K562 (cell line): ENCODE results near the gene CDHR2. TPM values are rescaled to one million over a fixed set of nuclear protein-coding genes. Genes with fewer than 3 reads are reported as not detected.
A peak's percentile ranks its signal among the peaks of the same experiment; 100 is the strongest.

Experiments used
- CEBPG ChIP-seq, 3 experiments: fragments of 200-800 bp in 1 of 3; sonication (Bioruptor generic) in 1 of 3; sonication (generic) in 1 of 3; formaldehyde crosslinking in 1 of 3; IDR thresholded peaks in 2 of 3; conservative IDR thresholded peaks in 1 of 3; 2 replicates each; pipeline versions ENCODE4 v1.6.1 to v1.8.0; 2016 to 2022; ENCODE audit warnings: missing compliant biosample characterization in 2 of 3, missing genetic modification characterization in 2 of 3, mild to moderate bottlenecking in 1 of 3, missing genetic modification reagents in 1 of 3
- FOXA3 ChIP-seq, 2 experiments: fragments of 450-650 bp in 1 of 2; sonication (generic) in 1 of 2; formaldehyde crosslinking; IDR thresholded peaks in 1 of 2; conservative IDR thresholded peaks in 1 of 2; 2 replicates each; pipeline versions ENCODE4 v1.4.0 to v1.8.0; 2020 to 2022; ENCODE audit warnings: mild to moderate bottlenecking in 2 of 2, missing genetic modification reagents in 1 of 2
- NFRKB ChIP-seq: fragments of 450-650 bp; IDR thresholded peaks from 2 replicates; pipeline ENCODE4 v1.6.1; 2016; ENCODE audit warnings: low read depth
- NONO ChIP-seq, 2 experiments: fragments of 200-400 bp in 1 of 2; fragments of 450-650 bp in 1 of 2; formaldehyde crosslinking in 1 of 2; IDR thresholded peaks; 2 replicates each; pipeline ENCODE4 v1.6.1; 2017; ENCODE audit warnings: low read depth in 2 of 2, mild to moderate bottlenecking in 2 of 2, moderate library complexity in 2 of 2, low read length in 1 of 2
- RBM22 ChIP-seq: fragments of 200-400 bp; formaldehyde crosslinking; IDR thresholded peaks from 2 replicates; pipeline ENCODE4 v1.6.1; 2018; ENCODE audit warnings: low read length, low read depth; ENCODE audit not compliant: poor library complexity, severe bottlenecking
- SMC3 ChIP-seq: conservative IDR thresholded peaks from 2 replicates; pipeline ENCODE4 v1.6.1; 2011; ENCODE audit warnings: low read depth, low read length, improper control_type of control experiment; ENCODE audit not compliant: insufficient read depth
- TOE1 ChIP-seq, 2 experiments: fragments of 450-650 bp in 1 of 2; sonication (generic) in 1 of 2; formaldehyde crosslinking in 1 of 2; IDR thresholded peaks; 2 replicates each; pipeline versions ENCODE4 v1.7.1 to v1.8.0; 2016 to 2022; ENCODE audit warnings: borderline replicate concordance in 2 of 2, mild to moderate bottlenecking in 2 of 2, antibody characterized with exemption in 1 of 2, inconsistent platforms in 1 of 2, low read depth in 1 of 2, missing genetic modification reagents in 1 of 2, moderate library complexity in 1 of 2
- UBTF ChIP-seq, 2 experiments: IDR thresholded peaks; 2 replicates each; pipeline ENCODE4 v1.6.1; 2012; ENCODE audit warnings: improper control_type of control experiment in 2 of 2, low read depth in 2 of 2, low read length in 2 of 2, borderline replicate concordance in 1 of 2
- ZBTB40 ChIP-seq, 2 experiments: fragments of 450-650 bp in 1 of 2; sonication (generic) in 1 of 2; formaldehyde crosslinking in 1 of 2; IDR thresholded peaks; 2 replicates each; pipeline versions ENCODE4 v1.7.1 to v1.9.0; 2016 to 2022; ENCODE audit warnings: inconsistent platforms in 1 of 2, mild to moderate bottlenecking in 1 of 2, missing genetic modification reagents in 1 of 2
- ZBTB7A ChIP-seq: IDR thresholded peaks from 2 replicates; pipeline ENCODE4 v1.6.1; 2011; ENCODE audit warnings: low read depth, mild to moderate bottlenecking, low read length, moderate library complexity, borderline replicate concordance; ENCODE audit not compliant: control insufficient read depth
- ZNF184 ChIP-seq: sonication (generic); formaldehyde crosslinking; IDR thresholded peaks from 2 replicates; pipeline ENCODE4 v1.5.0; 2020; ENCODE audit warnings: missing genetic modification reagents
- ZNF253 ChIP-seq: fragments of 250-450 bp; sonication (Bioruptor Pico); conservative IDR thresholded peaks from 2 replicates; pipeline ENCODE4 v1.6.1; 2021; ENCODE audit warnings: mild to moderate bottlenecking
- ZNF695 ChIP-seq: fragments of 450-650 bp; formaldehyde crosslinking; IDR thresholded peaks from 2 replicates; pipeline ENCODE4 v1.4.0; 2020; ENCODE audit warnings: mild to moderate bottlenecking, moderate library complexity
- polyA plus RNA-seq, 8 experiments: library from polyadenylated mRNA; depleted of rRNA in 4 of 8; stranded (reverse) in 5 of 8; unstranded in 3 of 8; fragments of >200 nt; fragmentation: Nextera tagmentation in 2 of 8; fragmentation: Illumina TruSeq in 1 of 8; extraction: Ambion mirVana in 2 of 8; extraction: Trizol in 1 of 8; gene quantifications; 2 replicates each; pipeline versions ENCODE4 v1.2.1 to v1.2.3, GENCODE V29; 2011 to 2014; ENCODE audit warnings: inconsistent platforms in 1 of 8, missing spikeins in 1 of 8
- total RNA-seq, 7 experiments: library from RNA; depleted of rRNA in 6 of 7; stranded (reverse); fragments of >200 nt in 6 of 7; fragmentation: Illumina TruSeq in 2 of 7; extraction: Trizol in 2 of 7; gene quantifications; 2 replicates each; pipeline versions ENCODE4 v1.2.1 to v1.2.3, GENCODE V29; 2011 to 2021; ENCODE audit warnings: low replicate concordance in 1 of 7

The CDHR2 gene
- total and polyA plus RNA-seq, 9 of the 15 experiments (the other 6 are each of a cell fraction or from before 2014, with no cell fraction given): 0.01 to 0.62 (median 0.09) TPM; not detected in 2

GRCh38 chr5:176536902-176537553 lies 12.1 kb upstream of the CDHR2 start, which contains the start of gene RNF44 (continued):
- TF ChIP-seq ZBTB40 (IDR thresholded peaks at IDR 0.05) (peak; percentile 61; the same call in 1 of the 2 replicates), ZBTB40 (CRISPR knock-in tag; IDR thresholded peaks at IDR 0.05) (no peak), ZNF253 (CRISPR knock-in tag) (no peak), FOXA3 (CRISPR knock-in tag; conservative IDR thresholded peaks at IDR 0.05 in 1 of 2, IDR thresholded peaks at IDR 0.05 in 1 of 2) (peak in 1 of 2 experiments; percentile 32; a peak in 1 of 4 replicates), ZNF184 (no peak), ZNF695 (CRISPR knock-in tag) (no peak), SMC3 (no peak), NFRKB (no peak), ZBTB7A (peak; percentile 78; the same call in 1 of the 2 replicates), RBM22 (peak; percentile 57), NONO (IDR thresholded peaks at IDR 0.05; ENCODE audit: low read depth in 2 of 2, low read length in 1 of 2) (no peak), UBTF (IDR thresholded peaks at IDR 0.05; ENCODE audit: borderline replicate concordance in 1 of 2, low read depth in 2 of 2, low read length in 2 of 2) (peak; percentile 72 to 84; a peak in 1 of 4 replicates), CEBPG (CRISPR knock-in tag; IDR thresholded peaks at IDR 0.05) (no peak), CEBPG (tag; conservative IDR thresholded peaks at IDR 0.05 in 1 of 2, IDR thresholded peaks at IDR 0.05 in 1 of 2) (no peak), TOE1 (IDR thresholded peaks at IDR 0.05; ENCODE audit: borderline replicate concordance) (peak; percentile 97), TOE1 (CRISPR knock-in tag; IDR thresholded peaks at IDR 0.05; ENCODE audit: borderline replicate concordance, low read depth) (no peak)
